HG03103 (cell line): ENCODE results near the gene YPEL1.
A peak's percentile ranks its signal among the peaks of the same experiment; 100 is the strongest.

ENCODE experiments used
- ATAC-seq: cut with Tn5 transposase; IDR thresholded peaks from one replicate; pipeline ENCODE4 v1.9.1; 2021; ENCODE audit warnings: low read depth; ENCODE audit not compliant: unreplicated experiment

YPEL1 gene

DNA sequence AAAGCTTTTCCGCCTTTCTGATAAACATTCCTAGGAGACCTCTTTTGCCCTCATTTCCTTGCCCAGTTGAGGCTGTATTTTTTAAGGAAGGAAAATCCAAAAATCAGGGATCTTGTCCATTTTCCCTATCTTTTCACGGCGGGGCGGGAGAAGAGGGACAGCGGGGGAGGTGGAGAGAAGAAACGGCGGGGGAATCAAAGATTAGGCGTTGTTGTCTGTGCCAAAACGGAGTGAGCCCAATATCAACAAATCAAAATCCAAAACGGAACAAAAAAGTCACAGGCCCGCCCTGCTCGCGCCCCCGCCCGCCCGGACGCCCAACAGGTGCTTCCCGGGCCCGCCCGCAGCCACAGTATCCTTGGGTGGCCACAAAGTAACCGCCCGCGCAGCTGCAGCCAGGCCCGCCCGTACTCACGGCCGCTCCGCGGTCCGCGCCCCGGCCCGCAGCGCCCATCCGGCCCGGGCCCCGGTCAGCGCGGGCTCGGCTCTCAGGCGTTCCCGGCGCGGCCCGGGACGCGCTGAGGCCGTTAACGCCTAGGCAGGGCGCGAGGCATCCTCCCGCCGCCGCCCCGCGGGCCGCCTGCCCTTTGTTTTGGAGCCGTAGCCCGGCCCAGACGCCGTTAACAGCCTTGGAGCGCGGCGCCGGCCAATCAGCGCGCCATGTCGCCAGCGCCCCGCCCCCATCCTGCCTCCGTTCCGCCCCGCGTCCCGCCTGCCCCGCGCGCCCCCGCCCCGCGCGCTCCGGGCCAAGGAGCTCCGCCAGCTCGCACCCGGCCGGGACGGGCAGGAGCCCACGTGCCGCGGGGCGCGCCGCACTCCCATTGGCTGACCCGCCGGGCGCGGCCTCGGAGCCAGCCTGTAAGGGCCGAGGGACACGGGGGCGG, at the start of gene YPEL1:
TSS of gene YPEL1 (minus strand) at position 595 of the 884 bp plus-strand sequence. CDS start 25,050 bp downstream, outside the sequence.
- ATAC-seq, result peak; percentile 75

DNA sequence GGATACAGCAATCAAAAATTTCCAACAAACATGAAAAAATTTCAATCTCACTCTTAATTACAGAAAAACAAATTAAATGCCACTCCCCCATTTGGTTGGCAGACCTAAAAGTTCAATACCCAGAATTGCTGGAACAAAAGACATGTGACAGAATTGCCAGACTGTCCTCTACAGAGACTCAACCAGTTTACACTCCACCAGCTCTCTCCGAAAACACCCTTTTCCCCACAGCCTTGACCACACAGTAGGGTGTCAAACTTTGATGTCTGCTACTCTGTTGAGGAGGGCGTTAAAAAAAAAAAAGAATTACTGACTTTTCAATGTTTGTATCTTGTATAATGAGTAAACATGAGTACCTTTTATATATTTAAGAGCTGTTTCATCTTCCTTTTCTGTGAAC, 44.7 kb upstream of the YPEL1 start:
- no peak for ATAC-seq

DNA sequence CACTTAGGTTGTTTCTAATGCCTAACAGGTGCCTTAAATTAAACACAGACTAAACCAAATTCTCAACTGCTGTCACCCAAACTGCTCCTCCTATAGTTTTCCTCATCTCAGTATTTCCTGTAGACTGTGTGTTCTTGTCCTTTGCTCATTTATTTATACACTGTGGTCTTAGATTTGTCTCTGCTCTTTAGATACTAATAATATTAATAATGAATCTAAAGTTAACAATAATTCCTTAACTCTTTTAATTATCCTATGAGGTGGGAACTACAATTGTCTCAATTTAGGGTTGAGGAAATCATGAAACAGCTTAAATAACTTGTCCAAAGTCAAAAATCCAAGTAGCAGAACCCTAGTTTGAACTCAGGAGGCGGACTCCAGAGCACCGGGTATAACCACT, 43.9 kb upstream of the YPEL1 start:
- no peak for ATAC-seq

DNA sequence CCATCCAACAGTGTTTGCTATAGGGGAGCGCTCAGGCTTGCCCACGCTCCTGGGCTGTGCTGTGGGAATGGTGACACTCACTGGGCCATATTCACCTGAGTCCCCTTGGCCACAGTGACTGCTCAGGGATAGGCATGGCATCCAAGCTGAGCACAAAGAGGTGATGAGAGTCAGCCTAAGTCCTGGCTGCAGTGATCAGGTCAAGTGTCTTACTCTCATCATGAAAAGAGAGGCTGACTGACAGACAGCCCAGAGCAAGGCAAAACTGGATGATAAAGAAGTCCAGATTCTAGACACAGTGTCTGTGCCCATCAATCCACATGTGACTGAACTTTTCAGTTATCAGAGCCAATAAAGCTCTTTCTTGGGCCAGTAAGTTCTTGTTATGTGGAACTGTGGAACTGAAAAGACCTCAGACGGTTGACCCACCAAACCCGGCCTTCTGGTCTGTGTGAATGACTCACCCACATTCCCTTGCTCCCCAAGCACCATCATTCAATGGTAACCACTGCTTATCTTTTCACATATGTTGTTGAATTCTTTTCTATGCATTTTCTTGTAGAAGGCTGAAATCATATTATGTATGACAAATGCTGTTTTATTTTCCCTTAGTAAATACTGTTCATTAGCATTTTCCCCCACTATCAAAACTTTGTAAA, 43.2 kb upstream of the YPEL1 start:
- ATAC-seq, result no peak

- ATAC-seq, result no peak
Measured at GRCh38 chr22:21771631-21771976, 36.0 kb upstream of the YPEL1 start.

- ATAC-seq, result no peak
Measured at GRCh38 chr22:21768435-21768834, 32.8 kb upstream of the YPEL1 start.

- ATAC-seq, result no peak
Measured at GRCh38 chr22:21766691-21767462, 31.3 kb upstream of the YPEL1 start.

DNA sequence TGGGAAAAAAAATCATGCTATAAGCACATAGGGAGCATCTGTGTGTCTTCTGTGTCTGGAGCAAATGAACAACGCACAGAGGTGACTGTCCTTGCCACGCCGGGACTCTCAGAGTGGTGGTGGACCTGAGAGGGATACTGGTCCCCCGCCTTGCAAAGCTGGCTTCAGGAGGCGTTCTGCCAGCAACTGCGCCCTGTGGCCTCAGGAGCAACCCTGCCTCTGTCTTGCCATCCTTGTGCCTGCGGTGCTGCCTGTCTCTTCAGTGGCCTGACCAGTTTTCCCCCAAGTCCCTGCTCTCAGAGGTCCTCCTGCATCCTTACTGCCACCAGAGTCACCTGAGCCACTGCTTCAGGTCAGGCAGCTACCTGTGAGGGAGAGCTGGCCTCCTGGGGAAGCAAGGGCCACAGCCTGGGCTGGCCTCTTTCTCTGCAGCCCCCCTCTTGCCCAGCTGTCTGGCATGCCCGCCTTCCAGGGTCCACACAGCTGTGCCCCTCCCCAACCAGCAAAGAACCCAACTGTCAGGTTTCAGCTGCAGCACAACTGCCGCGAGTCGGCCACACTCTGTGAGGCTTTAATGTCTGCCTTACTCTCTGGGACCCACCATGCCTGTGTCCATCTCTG, 30.4 kb upstream of the YPEL1 start:
- no peak for ATAC-seq

DNA sequence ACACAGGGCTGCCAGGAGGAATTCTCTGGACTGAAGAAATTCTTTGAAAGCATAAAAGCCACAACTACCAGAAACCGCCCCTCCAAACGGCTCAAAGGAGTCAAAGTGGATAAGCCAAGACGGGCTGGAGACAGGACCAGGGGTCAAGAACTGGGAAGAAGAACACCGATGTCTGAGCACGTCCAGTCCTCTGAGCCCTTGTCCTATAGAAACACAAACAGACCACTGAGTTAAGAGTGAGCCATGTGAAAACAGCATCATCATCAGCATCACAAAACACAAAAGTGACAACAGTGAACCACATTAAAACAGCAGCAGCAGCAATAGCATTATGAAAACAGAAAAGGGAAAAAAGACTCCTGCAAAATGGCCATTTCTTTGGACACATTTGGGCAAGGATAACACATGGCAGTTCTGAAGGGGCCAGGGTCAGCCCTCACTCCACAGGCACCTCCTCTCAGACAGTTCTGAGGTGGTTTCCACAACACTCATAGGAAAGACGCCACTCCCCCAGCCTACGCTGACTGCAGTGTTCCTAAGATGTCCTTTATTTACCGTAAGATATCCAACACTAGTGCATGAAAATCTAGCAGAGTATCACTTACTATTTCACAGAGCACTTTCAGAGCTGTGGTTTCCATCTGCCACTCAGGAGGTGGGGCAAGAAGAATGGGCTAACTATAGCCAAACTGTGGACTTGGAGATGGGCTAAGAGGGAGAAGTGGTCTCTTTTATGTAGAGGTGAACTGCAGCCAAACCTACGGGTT, 28.6 kb upstream of the YPEL1 start:
- ATAC-seq, result no peak

- no peak for ATAC-seq
Measured at GRCh38 chr22:21762712-21763581, 27.4 kb upstream of the YPEL1 start.

GRCh38 chr22:21761994-21762680, 26.5 kb upstream of the YPEL1 start:
- ATAC-seq, result no peak

GRCh38 chr22:21761086-21761485, 25.5 kb upstream of the YPEL1 start:
- no peak for ATAC-seq

GRCh38 chr22:21760640-21761039, 25.0 kb upstream of the YPEL1 start:
- no peak for ATAC-seq

- ATAC-seq, result no peak
Measured at GRCh38 chr22:21759646-21760376, 24.2 kb upstream of the YPEL1 start.

DNA sequence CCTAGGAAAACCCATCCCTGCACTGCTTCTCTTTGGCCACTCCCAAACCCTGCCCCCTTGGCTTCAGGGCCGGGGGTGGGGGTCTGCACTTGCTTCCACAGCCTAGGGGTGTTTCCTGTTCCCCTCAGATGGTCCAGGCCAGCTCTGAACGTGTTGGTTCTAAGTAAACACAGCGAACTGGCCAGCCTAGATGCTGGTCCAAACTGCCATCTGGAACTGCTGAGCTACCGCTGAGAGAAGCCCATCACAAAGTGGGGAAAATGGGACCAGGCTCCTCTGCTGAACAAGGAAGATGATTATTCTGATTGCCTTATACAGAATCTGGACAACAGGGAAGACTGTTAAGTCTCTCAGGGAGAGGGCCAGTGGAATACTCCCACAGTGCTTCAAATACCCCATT, 23.5 kb upstream of the YPEL1 start:
- ATAC-seq, result no peak

GRCh38 chr22:21758091-21758864, 22.7 kb upstream of the YPEL1 start:
- no peak for ATAC-seq

- no peak for ATAC-seq
Measured at GRCh38 chr22:21755851-21756284, 20.3 kb upstream of the YPEL1 start.
